ENCODE data around the gene KIF2C. TPM values are rescaled to one million over a fixed set of nuclear protein-coding genes. Genes with fewer than 3 reads are reported as not detected.

KIF2C gene
- polyA plus RNA-seq, 1 experiment, result 35.3 TPM

DNA sequence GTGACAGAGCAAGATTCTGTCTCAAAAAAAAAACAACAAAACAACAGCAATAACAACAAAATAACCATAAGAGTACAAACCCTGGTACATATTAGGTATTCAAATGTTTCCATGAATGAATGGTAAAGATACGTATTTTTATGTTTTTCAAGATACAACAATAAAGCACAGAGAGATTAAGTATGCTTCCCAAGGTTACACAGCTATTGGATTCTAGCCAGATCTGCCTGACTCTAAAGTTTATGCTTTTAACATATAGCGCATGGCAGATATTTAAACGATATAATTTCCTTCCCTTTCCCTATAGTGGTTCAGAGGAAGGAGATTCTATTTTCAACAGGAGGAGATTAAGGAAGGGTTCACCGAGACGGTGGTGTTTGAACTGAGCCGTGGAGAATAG lies 34.2 kb upstream of the KIF2C start:
- no peak for DNase-seq (ENCODE audit: low read depth)
- POLR2A ChIA-PET, result no interaction called here
- Histone ChIP-seq H3K36me3 (ENCODE audit: control insufficient read depth, insufficient read depth, low read length) (no peaks in the 10 kb centered on the region), H3K27me3 (ENCODE audit: control insufficient read depth, insufficient read depth, low read length) (no peaks in the 10 kb centered on the region), H3K4me3 (ENCODE audit: low read depth, low read length) (no peak overlapping the region)
- CTCF ChIA-PET, result interaction anchor here (1.9 kb wide), 1 partner anchor 9 kb away, joined by 5 read pairs; no protein-coding TSS in a partner anchor
- TF ChIP-seq, protein P1, sequence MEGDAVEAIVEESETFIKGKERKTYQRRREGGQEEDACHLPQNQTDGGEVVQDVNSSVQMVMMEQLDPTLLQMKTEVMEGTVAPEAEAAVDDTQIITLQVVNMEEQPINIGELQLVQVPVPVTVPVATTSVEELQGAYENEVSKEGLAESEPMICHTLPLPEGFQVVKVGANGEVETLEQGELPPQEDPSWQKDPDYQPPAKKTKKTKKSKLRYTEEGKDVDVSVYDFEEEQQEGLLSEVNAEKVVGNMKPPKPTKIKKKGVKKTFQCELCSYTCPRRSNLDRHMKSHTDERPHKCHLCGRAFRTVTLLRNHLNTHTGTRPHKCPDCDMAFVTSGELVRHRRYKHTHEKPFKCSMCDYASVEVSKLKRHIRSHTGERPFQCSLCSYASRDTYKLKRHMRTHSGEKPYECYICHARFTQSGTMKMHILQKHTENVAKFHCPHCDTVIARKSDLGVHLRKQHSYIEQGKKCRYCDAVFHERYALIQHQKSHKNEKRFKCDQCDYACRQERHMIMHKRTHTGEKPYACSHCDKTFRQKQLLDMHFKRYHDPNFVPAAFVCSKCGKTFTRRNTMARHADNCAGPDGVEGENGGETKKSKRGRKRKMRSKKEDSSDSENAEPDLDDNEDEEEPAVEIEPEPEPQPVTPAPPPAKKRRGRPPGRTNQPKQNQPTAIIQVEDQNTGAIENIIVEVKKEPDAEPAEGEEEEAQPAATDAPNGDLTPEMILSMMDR (IDR thresholded peaks at IDR 0.05; ENCODE audit: insufficient read depth, low read depth, low read length), result no peak

DNA sequence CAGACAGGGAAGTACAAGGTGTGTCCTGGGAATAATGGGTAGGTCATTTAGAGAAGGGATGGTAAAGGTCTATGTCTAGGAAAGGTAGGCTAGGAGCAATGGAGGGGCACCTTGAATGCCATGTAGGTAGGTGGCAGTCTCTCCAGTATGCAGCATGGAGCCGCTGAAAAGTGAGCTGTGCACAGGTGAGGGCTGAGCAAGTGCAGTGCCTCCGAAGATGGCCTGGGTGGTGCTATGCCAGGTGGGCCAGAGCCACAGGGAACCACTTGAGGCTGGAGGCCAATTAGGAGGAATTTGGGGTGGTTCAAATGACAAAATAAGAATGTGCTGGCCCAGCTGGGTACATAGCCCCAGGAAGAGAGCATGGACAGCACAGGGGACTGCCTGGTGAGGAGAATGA lies 33.7 kb upstream of the KIF2C start:
- no peaks in the 10 kb centered on the region for H3K27me3 ChIP-seq (ENCODE audit: control insufficient read depth, insufficient read depth, low read length)
- DNase-seq (ENCODE audit: low read depth), result no peak
- H3K4me3 ChIP-seq (ENCODE audit: low read depth, low read length), result no peak overlapping the region
- no peaks in the 10 kb centered on the region for H3K36me3 ChIP-seq (ENCODE audit: control insufficient read depth, insufficient read depth, low read length)
- ChIA-PET CTCF (interaction anchor here (1.2 to 1.9 kb wide), 5 partner anchors 7 to 28 kb away, joined by 3 to 11 read pairs (median 5); no protein-coding TSS in a partner anchor), POLR2A (no interaction called here)
- TF ChIP-seq, protein P1 (IDR thresholded peaks at IDR 0.05; ENCODE audit: insufficient read depth, low read depth, low read length), result no peak

DNA sequence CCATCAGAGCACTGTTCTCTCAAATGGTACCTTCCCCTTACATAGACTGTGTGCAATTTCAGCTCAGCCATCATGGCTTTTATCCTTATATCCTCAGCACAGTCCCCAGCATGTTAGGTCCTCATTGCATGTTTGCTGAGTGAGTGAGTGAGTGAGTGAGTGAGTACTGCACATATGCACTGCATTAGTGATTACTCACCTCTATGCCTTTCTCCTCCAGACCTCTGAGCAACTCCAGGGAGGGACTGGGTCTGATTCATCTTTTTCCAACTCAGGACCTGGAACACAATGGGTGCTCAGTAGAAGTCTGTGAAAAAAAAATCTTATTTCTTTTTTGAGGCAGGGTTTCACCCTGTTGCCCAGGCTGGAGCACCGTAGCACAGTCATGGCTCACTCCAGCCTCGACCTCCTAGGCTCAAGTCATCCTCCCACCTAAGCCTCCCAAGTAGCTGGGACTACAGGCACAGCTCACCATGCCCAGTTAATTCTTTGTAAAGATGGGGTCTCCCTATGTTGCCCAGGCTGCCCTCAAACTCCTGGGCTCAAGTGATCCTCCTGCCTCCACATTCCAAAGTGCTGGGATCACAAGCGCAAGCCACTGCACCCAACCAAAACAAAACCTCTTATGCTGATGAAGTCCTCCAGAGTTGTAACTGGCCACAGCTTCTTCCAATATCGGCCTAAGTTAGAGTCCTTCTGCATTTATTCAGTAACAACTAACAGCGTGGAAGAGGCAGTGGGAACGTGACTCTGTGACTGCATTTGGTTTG lies 32.3 kb upstream of the KIF2C start:
- Histone ChIP-seq H3K36me3 (ENCODE audit: control insufficient read depth, insufficient read depth, low read length) (no peaks in the 10 kb centered on the region), H3K27me3 (ENCODE audit: control insufficient read depth, insufficient read depth, low read length) (no peaks in the 10 kb centered on the region), H3K4me3 (ENCODE audit: low read depth, low read length) (no peak overlapping the region)
- TF ChIP-seq, protein P1 (IDR thresholded peaks at IDR 0.05; ENCODE audit: insufficient read depth, low read depth, low read length), result no peak
- ChIA-PET POLR2A (no interaction called here), CTCF (interaction anchor here (0.5 to 2.0 kb wide), 10 partner anchors 9 to 1214 kb away, joined by 3 to 11 read pairs (median 4); no protein-coding TSS in a partner anchor)
- DNase-seq (ENCODE audit: low read depth), result peak; percentile 77

DNA sequence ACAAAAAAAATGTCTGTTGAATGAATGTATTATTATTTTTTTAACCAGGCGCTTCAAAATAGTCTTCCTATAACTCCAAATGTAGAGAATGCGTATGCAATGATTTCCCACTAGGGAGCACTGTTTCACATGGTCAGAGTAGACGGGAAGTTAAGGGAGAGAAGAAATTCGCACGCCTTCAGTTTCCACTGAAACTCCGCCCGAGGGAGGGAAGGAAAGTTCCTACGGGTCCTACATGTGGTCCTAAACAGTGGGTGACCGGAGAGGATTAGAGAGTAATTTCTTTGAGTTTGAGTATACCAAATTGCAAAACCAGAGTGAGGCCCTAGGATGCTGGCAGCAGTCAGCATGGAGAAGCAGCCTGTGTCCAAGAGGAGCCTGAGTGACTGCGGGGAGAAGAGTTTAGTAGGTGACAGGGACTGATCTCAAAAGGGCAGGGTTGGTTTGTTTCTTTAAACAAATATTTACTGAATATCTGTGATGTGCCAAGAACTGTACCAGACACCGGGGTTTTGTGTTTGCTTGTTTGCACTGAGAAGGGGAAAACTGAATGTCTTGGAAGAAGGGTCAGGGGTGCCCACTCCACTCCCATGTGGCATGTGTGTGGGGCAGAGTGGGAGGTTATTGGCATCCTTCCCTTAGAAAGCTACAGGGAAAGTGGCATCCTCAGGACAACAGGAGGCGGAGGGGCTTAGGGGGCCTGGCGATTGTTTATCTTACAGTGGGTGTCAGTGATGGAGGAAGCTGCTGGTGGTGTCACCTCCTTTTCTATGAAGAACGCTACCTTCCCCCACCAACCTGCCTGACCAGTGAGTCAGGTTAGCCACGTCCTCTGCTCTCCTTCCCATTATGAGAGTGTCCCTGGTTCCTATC lies 31.4 kb upstream of the KIF2C start:
- ChIA-PET POLR2A (no interaction called here), CTCF (interaction anchor here (0.8 to 2.0 kb wide), 6 partner anchors 12 to 38 kb away, joined by 3 to 5 read pairs (median 4); no protein-coding TSS in a partner anchor)
- DNase-seq (ENCODE audit: low read depth), result no peak
- TF ChIP-seq, protein P1 (IDR thresholded peaks at IDR 0.05; ENCODE audit: insufficient read depth, low read depth, low read length), result peak; percentile 63
- H3K36me3 ChIP-seq (ENCODE audit: control insufficient read depth, insufficient read depth, low read length), result no peaks in the 10 kb centered on the region
- no peaks in the 10 kb centered on the region for H3K27me3 ChIP-seq (ENCODE audit: control insufficient read depth, insufficient read depth, low read length)
- H3K4me3 ChIP-seq (ENCODE audit: low read depth, low read length), result no peak overlapping the region

DNA sequence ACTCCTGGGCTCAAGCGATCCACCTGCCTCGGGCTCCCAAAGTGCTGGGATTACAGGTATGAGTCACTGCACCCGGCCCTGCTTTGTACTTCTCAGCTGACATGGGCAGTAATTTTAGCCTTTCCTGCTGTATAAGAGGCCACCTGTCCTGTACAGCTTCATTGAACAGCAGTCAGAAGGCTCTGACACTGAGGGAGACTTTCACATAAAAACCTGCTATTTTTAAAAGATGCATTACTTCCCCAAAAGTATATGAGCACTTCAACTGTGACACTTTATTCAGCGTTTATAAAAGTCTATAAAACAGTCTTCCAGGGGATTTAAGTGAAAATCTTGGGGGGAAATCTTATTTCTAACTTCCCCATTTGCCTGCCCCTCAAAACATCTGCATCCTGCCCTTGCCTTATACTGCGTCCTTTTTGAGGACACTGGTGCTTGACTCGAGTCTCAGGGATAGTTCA lies 26.3 kb upstream of the KIF2C start:
- Histone ChIP-seq H3K27me3 (ENCODE audit: control insufficient read depth, insufficient read depth, low read length) (peaks cover 5% of the 10 kb centered on the region; the same call in 1 of the 2 replicates), H3K4me3 (ENCODE audit: low read depth, low read length) (no peak overlapping the region), H3K36me3 (ENCODE audit: control insufficient read depth, insufficient read depth, low read length) (no peaks in the 10 kb centered on the region)
- TF ChIP-seq, protein P1 (IDR thresholded peaks at IDR 0.05; ENCODE audit: insufficient read depth, low read depth, low read length), result no peak
- DNase-seq (ENCODE audit: low read depth), result no peak
- POLR2A ChIA-PET, result no interaction called here
- CTCF ChIA-PET, result interaction anchor here (0.5 to 2.3 kb wide), 3 partner anchors 15 to 1455 kb away, joined by 3 to 10 read pairs (median 5); partner anchors contain the start of gene RNU5D-1

Data from BJ (cell line).